OCI-LY7 (cell line): ENCODE measurements around the gene GFY. TPM values are rescaled to one million over a fixed set of nuclear protein-coding genes. Genes with fewer than 3 reads are reported as not detected.

Experiments
- BruUV-seq: library from RNA; stranded (reverse); fragments of 400-500 nt; replicated peaks from 2 replicates; lab custom pipeline; 2021; lab: Mats Ljungman, UMichigan
- CTCF ChIA-PET: fragments of 300-600 bp; sonication (Branson Sonifier 250); formaldehyde crosslinking; loops from one replicate; lab custom pipeline; 2022; ENCODE audit warnings: antibody characterized with exemption; ENCODE audit not compliant: unreplicated experiment; lab: Charles Lee
- POLR2A ChIA-PET: fragments of 300-600 bp; sonication (Branson Sonifier 250); formaldehyde crosslinking; loops from one replicate; lab custom pipeline; 2022; ENCODE audit warnings: antibody characterized with exemption; lab: Charles Lee
- DNase-seq: peaks from one replicate; pipeline ENCODE4 v3.0.0-alpha.2; 2015; ENCODE audit warnings: low spot score
- H2AFZ ChIP-seq: fragments of 200-600 bp; sonication (generic), shearing (Covaris generic); 2 replicates; pipeline ENCODE4 v1.6.1; 2014; ENCODE audit warnings: mild to moderate bottlenecking, antibody characterized with exemption, low read length, moderate library complexity
- H3K27ac ChIP-seq: fragments of 200-600 bp; sonication (generic); 2 replicates; pipeline ENCODE4 v1.5.1; 2014; ENCODE audit warnings: mixed run types, low read depth, mild to moderate bottlenecking, moderate library complexity, low read length, inconsistent platforms; ENCODE audit not compliant: poor library complexity, severe bottlenecking
- H3K36me3 ChIP-seq: fragments of 200-600 bp; sonication (generic); 2 replicates; pipeline ENCODE4 v1.6.1; 2014; ENCODE audit warnings: mild to moderate bottlenecking, antibody characterized with exemption, low read length, moderate library complexity, mixed read lengths; ENCODE audit not compliant: insufficient read depth
- H3K4me1 ChIP-seq: fragments of 200-600 bp; sonication (generic); 2 replicates; pipeline ENCODE4 v1.5.1; 2014; ENCODE audit warnings: mild to moderate bottlenecking, low read length; ENCODE audit not compliant: insufficient read depth, poor library complexity, severe bottlenecking
- H3K4me2 ChIP-seq: fragments of 200-600 bp; sonication (generic); 2 replicates; pipeline ENCODE4 v1.6.1; 2014; ENCODE audit warnings: mild to moderate bottlenecking, low read length
- H3K4me3 ChIP-seq: fragments of 200-600 bp; sonication (generic); 2 replicates; pipeline ENCODE4 v1.5.1; 2014; ENCODE audit warnings: mild to moderate bottlenecking, low read depth, low read length; ENCODE audit not compliant: poor library complexity, severe bottlenecking
- H3K79me2 ChIP-seq: fragments of 200-600 bp; sonication (generic); 2 replicates; pipeline ENCODE4 v1.6.1; 2016; ENCODE audit warnings: low read depth, mild to moderate bottlenecking, low read length, moderate library complexity, mixed read lengths; ENCODE audit not compliant: insufficient read depth
- H3K9me2 ChIP-seq: fragments of 200-600 bp; sonication (generic); 2 replicates; pipeline ENCODE4 v1.6.1; 2016; ENCODE audit warnings: mild to moderate bottlenecking, low read length, mixed read lengths; ENCODE audit not compliant: insufficient read depth
- H3K9me3 ChIP-seq: fragments of 200-600 bp; sonication (generic); 2 replicates; pipeline ENCODE4 v1.6.1; 2014; ENCODE audit warnings: mild to moderate bottlenecking, mixed run types, low read length, mixed read lengths
- H4K20me1 ChIP-seq: fragments of 200-600 bp; sonication (generic); 2 replicates; pipeline ENCODE4 v1.6.1; 2014; ENCODE audit warnings: mild to moderate bottlenecking, antibody characterized with exemption, low read length, moderate library complexity, mixed read lengths; ENCODE audit not compliant: insufficient read depth
- EZH2phosphoT487 ChIP-seq: fragments of 200-600 bp; sonication (generic); IDR thresholded peaks from 2 replicates; pipeline ENCODE4 v1.6.1; 2018; ENCODE audit warnings: low read depth, borderline replicate concordance, mild to moderate bottlenecking, mixed run types, antibody characterized with exemption, low read length, moderate library complexity, mixed read lengths
- intact Hi-C: fragments of 100-400 bp; cut with micrococcal nuclease; formaldehyde crosslinking; loops from one replicate; pipeline ENCODE4 v1.10.0; 2022; ENCODE audit not compliant: unreplicated experiment
- total RNA-seq, 2 experiments: library from RNA; depleted of rRNA in 1 of 2; stranded (reverse); fragments of >200 nt in 1 of 2; shearing (Covaris generic) in 1 of 2; gene quantifications; 2 replicates each; pipeline ENCODE4 v1.2.3, GENCODE V29; 2014 to 2022
- TF ChIP-seq, protein P1 (sequence below): fragments of 200-600 bp; sonication (generic); conservative IDR thresholded peaks from 2 replicates; pipeline ENCODE4 v1.5.1; 2014; ENCODE audit warnings: mild to moderate bottlenecking, antibody characterized with exemption, low read length, moderate library complexity, mixed read lengths

The GFY gene
- total RNA-seq, 2 experiments from 2014 or later: not detected

GRCh38 chr19:49407482-49408015 is 17.6 kb upstream of the GFY start:
- POLR2A ChIA-PET: no interaction called here
- CTCF ChIA-PET: no interaction called here
- peaks cover 94% of the 10 kb centered on the region for H3K4me1 ChIP-seq

DNA sequence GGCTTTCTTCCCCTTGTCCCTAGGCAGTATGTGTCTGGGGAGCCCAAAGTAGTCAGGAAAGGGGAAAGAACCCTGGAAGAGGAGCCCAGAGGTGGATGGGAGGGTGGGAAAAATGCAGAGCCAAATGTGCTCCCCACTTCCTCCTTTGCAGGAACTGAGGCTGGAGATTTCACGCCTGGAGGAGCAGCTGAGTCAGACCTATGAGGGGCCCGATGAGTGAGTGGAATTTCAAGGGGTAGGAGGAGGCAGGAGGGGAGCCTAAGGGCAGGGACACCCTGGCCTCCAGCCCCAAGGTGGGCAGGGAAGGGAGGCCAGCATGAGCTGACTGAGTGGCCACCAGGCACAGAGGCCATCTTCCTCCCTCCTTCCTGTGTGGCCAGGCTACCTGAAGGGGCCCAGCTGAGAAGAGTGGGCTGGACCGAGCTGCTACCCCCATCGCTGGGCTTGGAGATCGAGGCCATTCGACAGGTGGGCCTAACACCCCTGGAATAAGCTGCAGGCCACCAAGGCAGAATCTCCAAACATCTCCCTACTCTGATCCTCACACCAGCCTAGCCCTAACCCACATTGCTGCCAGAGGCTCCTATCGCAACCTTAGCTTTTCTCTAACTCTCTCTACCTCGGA is 16.3 kb upstream of the GFY start:
- no TSS peak for BruUV-seq
- CTCF ChIA-PET: interaction anchor here (0.6 to 1.1 kb wide), 2 partner anchors 18 to 107 kb away, joined by 3 to 4 read pairs; no protein-coding TSS in a partner anchor
- no peaks in the 10 kb centered on the region for H3K79me2 ChIP-seq
- no peaks in the 10 kb centered on the region for H3K36me3 ChIP-seq
- intact Hi-C loops: no loop called here
- H3K9me3 ChIP-seq: no peaks in the 10 kb centered on the region
- POLR2A ChIA-PET: interaction anchor here (0.6 to 1.2 kb wide), 3 partner anchors 8 to 87 kb away, joined by 3 to 5 read pairs (median 3); no protein-coding TSS in a partner anchor
- DNase-seq: peak; percentile 44
- peaks cover 80% of the 10 kb centered on the region for H3K4me1 ChIP-seq
- peak overlapping the region; percentile 7; the same call in 1 of the 2 replicates for H2AFZ ChIP-seq
- peak overlapping the region; percentile 79 for H3K27ac ChIP-seq
- peak overlapping the region; percentile 54 for H3K4me3 ChIP-seq
- peak overlapping the region; percentile 68 for H3K4me2 ChIP-seq
- no peaks in the 10 kb centered on the region for H4K20me1 ChIP-seq
- TF ChIP-seq, protein P1, sequence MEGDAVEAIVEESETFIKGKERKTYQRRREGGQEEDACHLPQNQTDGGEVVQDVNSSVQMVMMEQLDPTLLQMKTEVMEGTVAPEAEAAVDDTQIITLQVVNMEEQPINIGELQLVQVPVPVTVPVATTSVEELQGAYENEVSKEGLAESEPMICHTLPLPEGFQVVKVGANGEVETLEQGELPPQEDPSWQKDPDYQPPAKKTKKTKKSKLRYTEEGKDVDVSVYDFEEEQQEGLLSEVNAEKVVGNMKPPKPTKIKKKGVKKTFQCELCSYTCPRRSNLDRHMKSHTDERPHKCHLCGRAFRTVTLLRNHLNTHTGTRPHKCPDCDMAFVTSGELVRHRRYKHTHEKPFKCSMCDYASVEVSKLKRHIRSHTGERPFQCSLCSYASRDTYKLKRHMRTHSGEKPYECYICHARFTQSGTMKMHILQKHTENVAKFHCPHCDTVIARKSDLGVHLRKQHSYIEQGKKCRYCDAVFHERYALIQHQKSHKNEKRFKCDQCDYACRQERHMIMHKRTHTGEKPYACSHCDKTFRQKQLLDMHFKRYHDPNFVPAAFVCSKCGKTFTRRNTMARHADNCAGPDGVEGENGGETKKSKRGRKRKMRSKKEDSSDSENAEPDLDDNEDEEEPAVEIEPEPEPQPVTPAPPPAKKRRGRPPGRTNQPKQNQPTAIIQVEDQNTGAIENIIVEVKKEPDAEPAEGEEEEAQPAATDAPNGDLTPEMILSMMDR: no peak
- no peak for TF ChIP-seq EZH2phosphoT487
- no peaks in the 10 kb centered on the region for H3K9me2 ChIP-seq

More at GRCh38 chr19:49407482-49408015, 17.6 kb upstream of the GFY start:
- peak overlapping the region; percentile 79 for H3K27ac ChIP-seq
- H3K4me2 ChIP-seq: peak overlapping the region; percentile 68
- intact Hi-C loops: no loop called here
- no peak overlapping the region for H2AFZ ChIP-seq
- no TSS peak for BruUV-seq
- DNase-seq: no peak
- no peaks in the 10 kb centered on the region for H3K79me2 ChIP-seq
- TF ChIP-seq EZH2phosphoT487: no peak
- TF ChIP-seq, protein P1: no peak
- no peak overlapping the region for H3K4me3 ChIP-seq
- H3K36me3 ChIP-seq: no peaks in the 10 kb centered on the region
- H3K9me2 ChIP-seq: no peaks in the 10 kb centered on the region
- H4K20me1 ChIP-seq: no peaks in the 10 kb centered on the region
- no peaks in the 10 kb centered on the region for H3K9me3 ChIP-seq
